ENCODE data around the gene FAM3A.
"Not testable (repeated sequence)": the region's sequence is repeated elsewhere in the genome, so short reads cannot be mapped to it uniquely, and the experiment has no call there.

FAM3A gene, protein sequence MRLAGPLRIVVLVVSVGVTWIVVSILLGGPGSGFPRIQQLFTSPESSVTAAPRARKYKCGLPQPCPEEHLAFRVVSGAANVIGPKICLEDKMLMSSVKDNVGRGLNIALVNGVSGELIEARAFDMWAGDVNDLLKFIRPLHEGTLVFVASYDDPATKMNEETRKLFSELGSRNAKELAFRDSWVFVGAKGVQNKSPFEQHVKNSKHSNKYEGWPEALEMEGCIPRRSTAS

DNA sequence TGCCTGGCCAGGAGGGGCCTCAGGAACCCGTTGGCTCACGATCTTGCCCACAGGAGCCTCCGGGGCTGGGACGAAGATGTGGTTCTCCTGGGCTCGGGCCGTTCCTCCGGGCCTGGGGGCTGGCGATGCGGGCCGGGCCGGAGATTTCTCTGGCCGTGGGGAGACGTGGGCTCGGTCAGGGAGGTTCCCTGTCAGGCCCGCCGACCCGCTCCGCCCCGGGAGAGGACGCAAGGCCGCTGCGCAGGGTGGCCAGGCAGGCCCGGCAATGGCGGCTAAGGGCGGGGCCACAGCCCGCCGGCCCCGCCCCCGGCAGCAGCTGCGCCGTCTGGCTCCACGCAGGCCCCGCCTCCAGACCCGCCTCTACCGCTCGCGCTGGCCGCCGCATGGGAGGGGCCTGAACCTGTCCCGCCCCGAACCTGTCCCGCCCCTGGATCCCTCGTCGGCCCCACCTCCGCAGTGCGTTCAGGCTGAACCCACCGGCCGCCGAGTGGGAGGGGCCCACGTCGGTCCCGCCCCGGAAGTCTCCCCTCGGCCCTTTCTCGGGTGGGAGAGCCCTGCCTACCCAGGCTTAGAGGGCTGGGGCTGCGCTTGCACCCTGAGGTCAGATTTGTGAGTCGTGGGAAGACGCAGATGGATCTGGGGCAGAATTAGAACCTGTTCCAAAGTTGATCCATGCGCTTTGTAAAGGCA lies at the start of gene FAM3A:
Gene FAM3A (minus strand): TSS at position 267 of the 690 bp plus-strand sequence. CDS start 460 bp downstream, outside the sequence.
- no peak for FAIRE-seq

DNA sequence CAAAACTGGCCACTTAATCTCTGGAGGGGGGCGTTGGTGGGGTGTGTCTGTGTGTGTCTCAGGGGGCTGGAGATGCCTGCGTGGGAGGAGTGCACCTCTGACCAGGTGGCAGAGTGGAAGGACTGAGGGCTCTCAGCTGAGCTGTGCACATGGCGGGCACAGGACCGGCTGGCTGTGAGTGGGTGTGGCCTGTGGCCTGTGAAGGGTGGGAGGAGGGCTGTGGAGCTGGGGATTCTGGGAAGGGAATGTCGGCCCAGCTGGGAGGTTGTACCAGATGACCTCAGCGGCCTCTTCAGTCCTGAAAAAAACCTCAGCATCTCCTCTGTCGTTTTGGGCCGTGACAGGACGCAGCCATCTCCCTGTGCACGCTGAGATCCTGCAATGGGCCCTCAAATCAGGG lies 46.3 kb upstream of the FAM3A start:
- not testable (repeated sequence) for FAIRE-seq

DNA sequence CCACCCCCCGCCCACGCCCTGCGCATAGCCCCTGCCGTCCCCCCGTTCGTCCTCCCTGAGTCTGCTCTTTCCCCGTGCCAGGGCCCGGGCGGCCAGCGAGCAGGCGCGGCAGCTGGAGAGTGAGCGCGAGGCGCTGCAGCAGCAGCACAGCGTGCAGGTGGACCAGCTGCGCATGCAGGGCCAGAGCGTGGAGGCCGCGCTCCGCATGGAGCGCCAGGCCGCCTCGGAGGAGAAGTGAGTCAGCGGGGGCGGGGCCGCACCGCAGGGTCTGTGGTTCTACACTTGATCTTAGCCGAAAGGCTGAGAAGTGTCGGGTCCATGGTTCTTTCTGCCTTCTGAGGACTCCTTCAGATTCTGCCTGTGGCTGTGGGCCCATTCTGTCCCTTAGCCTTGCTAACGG lies 44.3 kb upstream of the FAM3A start:
- FAIRE-seq: not testable (repeated sequence)

DNA sequence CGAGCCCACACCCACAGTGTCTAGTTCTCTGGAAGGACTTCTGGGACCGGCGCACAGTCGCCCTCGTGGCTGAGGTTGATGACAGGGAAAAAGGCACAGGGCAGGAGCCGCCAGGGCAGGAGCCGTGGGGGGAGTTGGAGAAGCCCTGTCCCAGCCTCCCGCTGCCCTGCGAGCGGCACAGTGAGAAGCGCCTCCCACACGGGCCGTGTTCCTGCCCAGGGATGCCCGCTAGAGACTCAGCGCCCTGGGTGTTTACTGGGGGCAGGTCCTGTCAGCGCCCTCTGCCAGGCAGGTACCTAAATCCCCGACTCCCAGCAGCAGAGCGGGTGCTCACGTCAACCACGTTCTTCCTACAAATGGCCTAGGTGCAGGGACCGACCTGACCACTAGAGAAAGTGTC lies 42.9 kb upstream of the FAM3A start:
- FAIRE-seq: not testable (repeated sequence)

DNA sequence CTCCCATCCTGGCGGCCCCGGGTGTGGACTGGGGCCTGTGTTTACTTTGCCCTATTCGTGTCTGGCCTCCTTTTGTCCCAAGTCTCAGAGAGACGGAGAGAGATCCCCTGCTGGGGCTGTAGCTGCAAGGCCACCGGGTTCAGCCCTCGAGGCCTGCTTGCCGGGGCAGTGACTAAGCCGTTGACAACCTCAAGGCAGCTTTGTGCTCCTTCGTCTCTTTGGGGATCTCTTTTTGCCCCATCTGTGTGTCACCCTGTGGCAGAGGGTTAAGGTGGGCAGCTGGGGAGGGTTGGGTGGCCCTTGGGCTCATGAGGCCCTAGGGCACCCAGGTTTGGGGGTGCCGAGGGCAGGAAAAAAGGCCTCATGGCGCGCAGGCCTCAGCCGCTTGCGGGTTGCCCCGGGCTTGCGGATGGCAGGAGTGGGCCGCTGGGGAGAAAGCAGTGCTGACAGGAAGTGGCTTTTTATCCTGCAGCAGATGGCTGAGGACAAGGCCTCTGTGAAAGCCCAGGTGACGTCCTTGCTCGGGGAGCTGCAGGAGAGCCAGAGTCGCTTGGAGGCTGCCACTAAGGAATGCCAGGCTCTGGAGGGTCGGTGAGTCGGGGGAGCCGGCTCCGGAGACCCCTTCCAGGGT lies 42.1 kb upstream of the FAM3A start:
- not testable (repeated sequence) for FAIRE-seq

DNA sequence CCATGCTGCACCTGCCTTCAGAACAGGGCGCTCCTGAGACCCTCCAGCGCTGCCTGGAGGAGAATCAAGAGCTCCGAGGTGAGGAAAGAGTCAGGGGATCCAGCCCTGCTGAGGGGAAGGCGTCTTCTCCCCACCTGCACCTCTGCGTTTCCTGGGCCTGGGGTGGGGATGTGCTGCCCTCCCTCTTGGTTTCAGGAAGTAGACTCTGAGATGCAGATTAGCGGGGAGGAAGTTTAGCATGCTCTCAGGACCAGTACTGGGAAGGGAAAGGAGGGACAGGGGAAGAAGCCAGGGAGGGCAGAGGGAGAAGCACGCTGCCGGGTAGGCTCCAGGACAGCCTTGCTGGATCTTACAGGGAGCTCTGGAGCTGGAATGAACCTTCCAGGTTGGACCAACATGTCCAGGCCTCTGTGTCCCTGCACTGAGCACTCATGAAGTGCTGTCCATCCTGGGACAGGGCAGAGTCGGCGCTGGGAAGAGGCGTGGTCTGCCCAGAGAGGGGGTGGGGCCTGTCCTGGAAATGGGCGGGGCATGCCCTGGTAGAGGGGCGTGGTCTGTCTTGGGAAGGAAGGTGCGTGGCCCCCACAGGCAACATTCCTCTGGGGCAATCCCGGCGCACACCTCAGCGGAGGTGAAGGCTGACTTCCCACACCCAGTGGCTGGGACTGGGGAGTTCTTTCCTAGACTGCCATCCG lies 36.2 kb upstream of the FAM3A start:
- not testable (repeated sequence) for FAIRE-seq

DNA sequence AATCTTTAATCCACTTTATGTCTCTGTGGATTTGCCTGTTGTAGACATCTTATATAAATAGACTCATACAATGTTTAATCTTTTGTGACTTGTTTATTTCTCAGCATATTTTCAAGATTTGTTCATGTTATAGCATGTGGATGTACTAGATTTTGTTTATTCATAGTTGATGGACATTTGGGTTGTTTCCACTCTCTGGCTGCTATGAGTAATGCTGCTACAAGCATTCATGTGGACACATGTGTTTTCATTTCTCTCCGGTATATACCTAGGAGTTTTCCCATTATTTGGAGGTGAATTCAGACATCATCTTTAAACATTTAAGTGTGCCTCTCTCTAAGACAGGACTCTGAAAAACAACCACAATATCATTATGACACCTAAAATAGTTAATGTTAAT lies 33.7 kb upstream of the FAM3A start:
- FAIRE-seq: no peak

DNA sequence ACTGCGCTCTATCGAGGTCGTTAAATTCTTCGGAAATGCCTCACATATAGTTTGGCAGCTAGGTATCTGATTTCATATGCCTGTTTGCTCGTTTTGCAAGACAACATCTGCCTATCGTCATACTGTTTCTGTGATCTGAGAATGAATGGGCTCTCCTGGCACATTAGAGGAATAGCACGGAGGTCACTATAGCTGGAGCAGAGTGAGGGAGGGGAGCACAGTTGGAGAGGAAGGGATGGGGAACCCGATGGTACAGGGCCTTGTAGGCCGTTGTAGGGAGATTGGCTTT lies 31.9 kb upstream of the FAM3A start:
- no peak for FAIRE-seq

DNA sequence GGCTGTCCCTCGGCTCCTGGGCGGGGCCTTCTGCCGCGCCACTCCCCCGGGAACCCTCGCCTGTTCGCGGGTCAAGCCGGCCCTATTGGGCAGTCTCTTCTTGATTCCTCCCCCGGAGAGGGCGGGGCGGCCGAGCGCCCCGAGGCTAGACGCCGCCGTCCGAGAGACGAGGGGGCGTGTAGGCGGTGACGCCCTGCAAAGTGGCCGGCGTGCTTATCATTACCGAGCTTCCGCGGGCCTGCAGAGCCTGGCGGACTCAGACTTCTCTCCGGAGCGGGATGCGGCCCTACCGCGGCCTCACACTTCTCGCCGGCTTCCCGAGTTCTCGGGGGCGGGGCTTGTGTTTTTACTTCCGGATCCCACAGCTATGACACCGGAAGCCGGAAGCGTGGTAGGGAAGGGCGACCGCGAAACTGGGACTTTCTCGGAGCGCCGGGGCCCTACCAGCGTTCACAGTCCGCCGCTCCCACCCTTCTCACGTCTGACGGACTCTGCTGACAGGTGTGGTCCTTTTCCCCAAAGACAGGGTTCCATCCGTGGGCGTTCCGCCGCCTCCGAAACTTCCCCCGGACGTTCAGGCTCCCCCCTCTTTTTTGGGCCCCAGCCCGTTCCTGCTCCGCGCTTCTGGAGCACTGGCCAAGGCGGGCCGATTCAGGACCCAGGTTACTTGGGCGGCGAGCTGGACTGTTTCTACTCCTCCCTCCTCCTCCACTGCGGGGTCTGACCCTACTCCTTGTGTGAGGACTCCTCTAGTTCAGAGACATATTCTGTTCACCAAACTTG lies 31.4 kb upstream of the FAM3A start, which contains the start of gene IKBKG:
Gene IKBKG (plus strand): TSS at position 376 of the 783 bp plus-strand sequence. CDS start 4,383 bp downstream, outside the sequence.
- no peak for FAIRE-seq

DNA sequence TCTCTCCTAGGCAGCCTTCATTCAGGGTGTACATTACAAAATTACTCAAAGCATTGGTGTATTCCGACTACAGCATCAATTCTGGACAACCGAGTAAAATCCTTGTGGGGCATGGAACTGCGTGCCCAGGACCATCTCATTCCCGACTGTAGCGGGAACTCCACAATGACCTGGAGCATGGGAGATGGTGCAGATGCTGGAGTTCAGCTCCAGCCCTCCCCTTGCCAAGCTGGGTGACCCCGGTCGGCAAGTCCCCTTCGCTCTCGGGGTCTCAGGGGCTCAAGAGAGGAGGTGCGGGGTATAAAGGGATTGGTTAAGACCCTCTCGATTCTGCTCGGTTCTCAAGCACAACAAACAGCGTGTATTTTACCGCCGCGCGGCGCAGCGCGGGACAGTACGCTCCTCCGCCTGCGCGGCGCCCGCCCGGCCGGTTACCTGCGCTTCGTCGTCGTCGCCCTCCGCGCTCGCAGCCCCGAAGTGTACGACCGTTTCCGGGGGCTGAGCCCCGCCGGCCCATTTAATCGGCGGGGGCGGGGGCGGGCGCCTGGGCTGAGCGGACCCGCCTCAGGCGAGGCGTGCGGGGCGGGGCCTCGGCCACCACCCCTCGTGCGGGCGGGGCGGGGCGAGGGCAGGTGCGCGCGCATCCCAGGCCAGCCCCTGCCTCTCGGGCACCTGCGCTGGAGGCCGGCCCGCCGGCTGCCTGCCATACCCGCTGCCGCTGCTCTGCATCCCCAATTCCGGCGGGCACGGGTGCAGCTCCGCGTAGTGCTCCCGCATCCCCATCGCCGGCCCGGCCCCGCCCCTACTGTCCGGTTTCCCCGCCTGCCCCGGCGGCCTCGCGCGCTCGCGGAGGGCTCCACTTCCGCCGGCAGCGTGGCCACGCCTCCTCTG lies 30.6 kb upstream of the FAM3A start, which contains the start of gene G6PD:
Gene G6PD (minus strand): TSS at position 493 of the 891 bp plus-strand sequence. CDS start 691 bp downstream, outside the sequence.
- no peak for FAIRE-seq

DNA sequence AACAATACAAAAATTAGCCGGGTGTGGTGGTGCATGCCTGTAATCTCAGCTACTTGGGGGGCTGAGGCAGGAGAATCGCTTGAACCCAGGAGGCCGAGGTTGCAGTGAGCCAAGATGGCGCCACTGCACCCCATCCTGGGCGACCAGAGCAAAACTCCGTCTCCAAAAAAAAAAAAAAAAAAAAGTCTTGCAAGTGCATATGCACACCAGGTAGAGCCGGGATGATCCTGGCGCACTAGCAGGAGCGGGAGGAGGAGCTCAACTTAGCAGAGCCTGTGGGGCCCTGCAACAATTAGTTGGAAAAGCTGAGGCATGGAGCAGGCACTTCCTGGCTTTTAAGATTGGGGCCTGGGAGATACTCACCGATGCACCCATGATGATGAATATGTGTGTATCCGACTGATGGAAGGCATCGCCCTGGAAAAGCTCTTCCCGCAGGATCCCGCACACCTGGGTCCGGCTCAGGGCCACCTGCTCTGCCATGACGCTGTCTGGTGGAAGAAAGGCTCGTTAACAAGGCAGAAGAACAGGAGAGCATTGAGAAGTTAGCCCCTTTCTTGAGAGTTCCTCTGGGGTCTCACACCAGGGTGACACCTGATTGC lies 29.7 kb upstream of the FAM3A start:
- FAIRE-seq: no peak

DNA sequence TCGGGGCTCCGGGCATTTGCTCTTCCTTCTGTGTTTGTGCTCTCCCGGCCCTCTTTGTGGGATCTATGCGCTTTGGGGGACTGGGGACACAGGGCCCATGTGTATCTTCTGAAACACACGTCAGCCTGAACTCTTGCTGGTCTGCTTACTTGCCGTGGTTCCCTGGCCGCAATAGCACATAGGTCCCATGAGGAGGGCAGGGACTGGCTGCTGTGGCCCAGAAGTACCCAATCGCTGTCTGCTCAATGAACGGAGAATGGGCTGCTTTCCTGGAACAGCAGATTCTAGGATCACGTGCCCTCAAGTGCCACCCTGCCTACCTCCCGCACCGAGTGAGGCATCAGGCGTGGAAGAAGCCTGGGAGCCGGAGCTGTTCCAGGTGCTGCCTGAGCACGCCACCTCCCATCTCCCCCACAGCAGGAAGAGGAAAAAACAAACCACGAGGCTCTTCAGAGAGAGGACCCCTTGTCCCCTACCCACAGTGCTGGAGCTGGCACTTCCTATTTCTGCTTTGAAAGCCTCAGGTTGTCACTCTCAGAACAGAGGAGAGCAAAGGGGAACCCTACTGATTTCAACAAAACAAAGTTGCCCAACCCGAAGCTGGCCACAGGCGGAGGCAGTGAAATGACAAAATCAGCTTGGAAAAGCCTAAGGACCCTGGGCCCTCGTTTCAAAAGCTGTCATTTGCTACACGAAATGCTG lies 26.8 kb upstream of the FAM3A start:
- FAIRE-seq: no peak

DNA sequence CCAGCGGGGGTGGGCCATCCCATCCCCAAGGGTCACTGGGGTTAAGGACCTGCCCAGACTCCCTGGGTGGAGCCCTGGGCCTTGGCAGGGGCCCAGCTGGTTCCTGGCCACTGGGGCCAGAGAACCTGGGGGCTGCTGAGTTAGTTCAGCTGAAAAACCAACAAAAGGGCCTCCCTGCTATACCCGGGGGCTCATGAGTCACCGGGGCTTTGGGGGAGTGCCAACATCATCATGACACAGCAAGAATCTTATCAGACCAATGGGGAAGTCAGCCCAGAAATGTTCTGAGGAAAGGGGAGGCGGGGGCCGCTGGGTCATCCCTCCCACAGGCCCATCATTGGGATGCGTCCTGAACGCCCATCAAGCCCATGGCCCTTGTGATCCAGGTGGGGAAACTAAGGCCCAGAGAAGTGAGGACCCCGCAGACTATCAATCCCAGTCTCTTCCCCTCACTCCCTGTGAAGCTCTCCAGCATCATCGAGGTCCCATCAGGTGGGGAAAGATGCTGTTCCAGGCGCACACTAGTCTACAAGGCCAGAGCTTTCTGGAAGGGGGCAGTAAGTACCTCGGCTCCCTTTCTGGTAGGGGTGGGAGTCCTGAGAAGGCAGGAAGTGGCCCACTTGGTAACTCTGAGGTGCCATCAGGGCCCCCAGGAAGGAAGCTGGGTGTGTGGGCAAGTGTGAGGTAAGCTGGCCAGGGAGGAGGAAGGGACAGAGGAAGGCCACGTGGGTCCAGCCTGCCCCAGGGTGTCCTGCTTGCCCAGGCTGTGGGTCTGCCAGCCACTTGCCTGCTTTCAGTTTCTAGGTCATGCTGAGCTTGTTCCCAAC lies 26.1 kb upstream of the FAM3A start:
- no peak for FAIRE-seq

DNA sequence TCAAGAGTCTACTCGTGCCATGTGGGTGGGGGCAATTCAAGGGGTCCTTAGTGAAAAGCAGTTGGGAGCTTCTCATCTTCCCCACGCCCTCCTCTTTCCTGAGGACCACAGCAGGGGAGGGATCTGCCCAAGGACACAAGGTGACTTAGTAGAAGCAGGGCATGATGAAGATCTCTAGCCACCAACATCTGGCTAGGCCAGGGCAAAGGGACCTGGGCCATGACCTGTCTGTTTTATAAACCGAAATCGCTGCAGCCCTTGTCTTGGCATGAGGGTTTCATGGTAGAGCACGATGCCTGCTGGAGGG lies 25.5 kb upstream of the FAM3A start:
- FAIRE-seq: no peak

DNA sequence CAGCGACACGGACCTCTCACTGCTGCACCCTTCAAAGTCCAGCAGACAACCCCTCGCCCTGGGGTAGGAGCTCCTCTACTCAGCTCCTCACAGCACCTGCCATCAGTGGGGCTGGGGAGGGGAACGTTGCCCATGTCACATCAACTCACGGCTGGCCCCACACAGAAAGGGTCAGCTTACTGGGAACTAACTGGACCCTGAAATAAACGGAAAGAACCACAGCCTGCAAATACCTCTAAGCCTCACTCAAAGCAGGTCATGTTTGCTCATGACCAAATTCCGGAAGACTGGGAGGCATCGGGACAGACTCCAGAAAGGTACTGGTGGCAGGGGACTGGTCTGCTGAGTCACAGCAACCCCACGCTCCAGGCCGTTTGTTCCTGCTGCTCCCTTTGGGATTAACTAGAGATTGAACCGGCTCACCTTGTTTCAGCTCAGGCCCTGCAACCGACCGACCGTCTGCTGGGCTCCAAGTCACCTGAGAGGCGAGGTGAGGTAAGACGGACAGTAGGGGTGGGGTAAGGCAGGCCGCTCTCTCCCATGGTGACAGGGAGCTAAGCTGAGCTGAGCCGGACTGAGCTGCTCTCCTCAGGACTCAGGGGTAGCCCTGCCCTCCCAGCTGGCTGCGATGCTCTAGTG lies 25.0 kb upstream of the FAM3A start:
- no peak for FAIRE-seq

DNA sequence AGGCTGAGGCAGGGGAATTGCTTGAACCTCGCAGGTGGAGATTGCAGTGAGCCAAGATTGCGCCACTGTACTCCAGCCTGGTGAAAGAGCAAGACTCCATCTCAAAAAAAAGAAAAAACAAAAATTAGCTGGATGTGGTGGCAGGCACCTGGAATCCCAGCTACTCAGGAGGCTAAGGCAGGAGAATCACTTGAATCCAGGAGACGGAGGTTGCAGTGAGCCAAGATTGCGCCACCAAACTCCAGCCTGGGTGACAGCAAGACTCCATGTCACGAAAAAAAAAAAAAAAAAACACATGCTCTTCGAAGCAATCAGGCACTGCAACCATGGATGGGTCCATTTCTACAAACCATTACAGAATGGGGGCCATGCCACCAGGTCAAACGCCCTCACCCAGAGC lies 24.3 kb upstream of the FAM3A start:
- FAIRE-seq: not testable (repeated sequence)

DNA sequence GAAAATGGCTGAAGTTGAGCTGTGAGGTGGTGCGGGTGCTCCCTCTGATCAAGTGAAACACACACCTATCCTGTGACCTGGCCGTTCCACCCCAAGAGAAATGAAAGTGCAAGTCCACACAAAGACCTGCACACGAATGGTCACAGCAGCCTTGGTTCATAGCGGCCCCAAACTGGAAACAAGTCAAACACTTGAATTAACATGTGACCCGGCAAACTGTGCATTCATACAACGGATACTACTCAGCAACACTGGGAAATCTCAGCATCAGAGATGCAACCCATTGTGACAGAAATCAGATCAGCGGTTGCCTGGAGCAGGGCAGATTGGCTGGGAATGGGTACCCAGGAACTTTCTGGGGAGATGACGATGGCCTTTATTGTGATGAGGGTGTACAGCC lies 23.0 kb upstream of the FAM3A start:
- no peak for FAIRE-seq

DNA sequence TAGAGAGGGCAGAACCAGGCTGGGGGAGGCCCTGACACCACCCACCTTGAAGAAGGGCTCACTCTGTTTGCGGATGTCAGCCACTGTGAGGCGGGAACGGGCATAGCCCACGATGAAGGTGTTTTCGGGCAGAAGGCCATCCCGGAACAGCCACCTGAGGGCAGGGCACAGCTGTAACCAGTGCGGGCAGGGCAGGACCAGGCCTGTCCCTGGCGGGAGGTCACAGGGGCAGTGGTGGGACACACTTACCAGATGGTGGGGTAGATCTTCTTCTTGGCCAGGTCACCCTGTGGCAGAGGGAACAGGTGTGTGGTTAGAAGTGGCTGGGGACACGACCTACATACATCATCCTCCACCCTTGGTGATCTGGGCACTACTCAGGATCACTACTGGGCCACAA lies 19.9 kb upstream of the FAM3A start:
- FAIRE-seq: no peak
